ENCODE measurements around the gene SND1.

DNA sequence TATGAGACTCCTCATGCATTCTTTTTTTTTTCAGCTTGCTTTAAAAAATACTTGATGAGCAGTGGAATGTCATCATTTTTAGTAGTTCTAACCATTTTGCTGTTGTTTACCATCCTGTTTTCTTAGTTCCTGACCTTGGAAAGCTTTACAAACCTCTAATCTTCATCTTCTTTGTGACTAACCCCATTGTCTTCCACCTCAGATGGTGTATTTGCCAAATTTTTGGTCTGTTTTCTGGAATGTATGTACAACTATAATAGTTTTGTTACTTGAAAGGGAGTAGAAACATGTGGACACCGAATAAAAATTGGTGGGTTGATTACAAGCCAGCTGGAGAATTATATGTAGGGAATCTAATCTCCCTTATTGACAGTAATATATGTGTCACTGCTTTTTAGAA lies 172.7 kb downstream of the SND1 start:
- TF ChIP-seq, protein P1, sequence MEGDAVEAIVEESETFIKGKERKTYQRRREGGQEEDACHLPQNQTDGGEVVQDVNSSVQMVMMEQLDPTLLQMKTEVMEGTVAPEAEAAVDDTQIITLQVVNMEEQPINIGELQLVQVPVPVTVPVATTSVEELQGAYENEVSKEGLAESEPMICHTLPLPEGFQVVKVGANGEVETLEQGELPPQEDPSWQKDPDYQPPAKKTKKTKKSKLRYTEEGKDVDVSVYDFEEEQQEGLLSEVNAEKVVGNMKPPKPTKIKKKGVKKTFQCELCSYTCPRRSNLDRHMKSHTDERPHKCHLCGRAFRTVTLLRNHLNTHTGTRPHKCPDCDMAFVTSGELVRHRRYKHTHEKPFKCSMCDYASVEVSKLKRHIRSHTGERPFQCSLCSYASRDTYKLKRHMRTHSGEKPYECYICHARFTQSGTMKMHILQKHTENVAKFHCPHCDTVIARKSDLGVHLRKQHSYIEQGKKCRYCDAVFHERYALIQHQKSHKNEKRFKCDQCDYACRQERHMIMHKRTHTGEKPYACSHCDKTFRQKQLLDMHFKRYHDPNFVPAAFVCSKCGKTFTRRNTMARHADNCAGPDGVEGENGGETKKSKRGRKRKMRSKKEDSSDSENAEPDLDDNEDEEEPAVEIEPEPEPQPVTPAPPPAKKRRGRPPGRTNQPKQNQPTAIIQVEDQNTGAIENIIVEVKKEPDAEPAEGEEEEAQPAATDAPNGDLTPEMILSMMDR (IDR thresholded peaks at IDR 0.05), result no peak
- no peak for TF ChIP-seq POLR2A (IDR thresholded peaks at IDR 0.05)

All from right lobe of liver (tissue), 4 donors.